DOHH2 (cell line): ENCODE results near the gene RCVRN.

Experiments used
- CTCF ChIP-seq: fragments of 200-600 bp; sonication (generic); IDR thresholded peaks from one replicate; pipeline ENCODE4 v1.5.1; 2014; ENCODE audit warnings: antibody characterized with exemption, mild to moderate bottlenecking, low read depth, low read length; ENCODE audit not compliant: poor library complexity, severe bottlenecking
- EZH2phosphoT487 ChIP-seq: fragments of 200-600 bp; sonication (generic); IDR thresholded peaks from 2 replicates; pipeline ENCODE4 v1.6.1; 2017; ENCODE audit warnings: borderline replicate concordance, mild to moderate bottlenecking, antibody characterized with exemption, low read length, moderate library complexity, mixed read lengths

GRCh38 chr17:9918352-9918751 is 13.3 kb upstream of the RCVRN start:
- no peak for TF ChIP-seq CTCF
- TF ChIP-seq EZH2phosphoT487: no peak
